Activated CD8-positive, alpha-beta memory T cell treated with anti-CD3 and anti-CD28 coated beads for 36 hours (primary cell): ENCODE data around the gene GRID1. TPM values are rescaled to one million over a fixed set of nuclear protein-coding genes. Genes with fewer than 3 reads are reported as not detected.
"Not testable (repeated sequence)": the region's sequence is repeated elsewhere in the genome, so short reads cannot be mapped to it uniquely, and the experiment has no call there.

ENCODE experiments used
- CTCF ChIA-PET: fragments of 350-600 bp; sonication (Branson Sonifier 250); formaldehyde crosslinking; loops from one replicate; lab custom pipeline; 2021; ENCODE audit warnings: antibody characterized with exemption; lab: Charles Lee
- POLR2A ChIA-PET: fragments of 350-600 bp; sonication (Branson Sonifier 250); formaldehyde crosslinking; loops from one replicate; lab custom pipeline; 2021; ENCODE audit warnings: antibody characterized with exemption; lab: Charles Lee
- total RNA-seq, 2 experiments: library from RNA; stranded (reverse); gene quantifications; one replicate each; pipeline ENCODE4 v1.2.3, GENCODE V29; 2021

Gene GRID1
- total RNA-seq, 2 experiments from 2014 or later = not detected

- CTCF ChIA-PET = no interaction called here
- POLR2A ChIA-PET = no interaction called here
These were observed 288.5 kb downstream of the GRID1 start for GRCh38 chr10:86077871-86078638.

GRCh38 chr10:86077271-86077670, 289.3 kb downstream of the GRID1 start:
- CTCF ChIA-PET = no interaction called here
- POLR2A ChIA-PET = no interaction called here

DNA sequence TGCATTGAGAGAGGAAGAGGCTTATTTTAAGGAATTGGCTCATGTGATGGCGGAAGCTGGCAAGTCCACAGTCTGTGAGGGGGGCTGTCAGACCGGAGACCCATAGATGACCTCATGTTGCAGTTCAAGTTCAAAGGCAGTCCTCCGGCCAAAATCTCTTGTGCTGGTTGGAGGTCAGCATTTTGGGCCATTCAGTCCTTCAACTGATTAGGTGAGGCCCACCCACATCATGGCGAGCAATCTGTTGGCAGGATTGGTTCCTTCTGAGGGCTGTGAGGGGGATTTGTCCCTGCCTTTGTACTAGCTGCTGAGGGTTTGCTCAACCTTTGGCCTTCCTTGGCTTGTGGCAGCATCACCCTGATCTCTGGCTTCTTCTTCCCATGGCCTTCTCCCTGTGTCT, 290.1 kb downstream of the GRID1 start:
- CTCF ChIA-PET, POLR2A ChIA-PET: not testable (repeated sequence)

- CTCF ChIA-PET = no interaction called here
- POLR2A ChIA-PET = no interaction called here
These were observed 291.1 kb downstream of the GRID1 start for GRCh38 chr10:86075512-86075911.

GRCh38 chr10:86074294-86074693, 292.3 kb downstream of the GRID1 start:
- CTCF ChIA-PET = no interaction called here
- POLR2A ChIA-PET = no interaction called here

DNA sequence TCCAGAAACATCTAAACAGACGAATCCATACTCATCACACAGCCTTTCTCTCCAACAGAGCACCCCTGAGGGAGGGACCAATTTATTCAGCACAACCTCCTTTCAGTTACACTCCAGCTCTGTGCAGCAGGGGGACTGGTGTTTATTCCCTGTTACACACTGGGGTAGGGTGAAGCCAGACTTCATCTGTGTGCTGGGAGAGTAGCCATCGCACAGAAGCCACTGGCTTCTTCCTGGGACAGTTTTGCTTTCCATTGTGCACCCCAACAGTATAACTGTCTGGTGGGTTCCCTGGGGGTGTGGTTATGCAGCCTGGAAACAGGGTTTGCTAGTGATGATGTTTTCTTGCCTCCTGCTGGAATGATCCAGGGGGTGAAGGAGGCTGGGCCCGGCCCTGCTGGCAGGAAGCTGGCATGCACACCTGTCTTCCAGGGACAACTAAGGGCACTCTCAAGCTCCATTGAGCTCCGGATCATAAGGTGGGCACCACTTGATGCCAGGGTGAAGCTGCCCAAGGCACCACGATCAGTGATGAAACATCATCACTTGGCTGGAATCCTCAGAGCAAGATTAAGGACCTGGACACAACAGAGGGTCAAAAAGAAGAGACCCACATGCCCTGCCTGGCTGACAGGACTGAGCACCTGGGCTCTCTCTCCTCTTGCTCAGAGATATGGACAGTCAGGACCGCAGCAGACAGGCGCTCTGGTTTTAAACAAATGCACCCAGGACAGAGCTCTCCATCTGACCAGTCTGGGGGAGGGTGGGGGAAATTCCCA, 293.2 kb downstream of the GRID1 start:
- POLR2A ChIA-PET = no interaction called here
- CTCF ChIA-PET = no interaction called here

DNA sequence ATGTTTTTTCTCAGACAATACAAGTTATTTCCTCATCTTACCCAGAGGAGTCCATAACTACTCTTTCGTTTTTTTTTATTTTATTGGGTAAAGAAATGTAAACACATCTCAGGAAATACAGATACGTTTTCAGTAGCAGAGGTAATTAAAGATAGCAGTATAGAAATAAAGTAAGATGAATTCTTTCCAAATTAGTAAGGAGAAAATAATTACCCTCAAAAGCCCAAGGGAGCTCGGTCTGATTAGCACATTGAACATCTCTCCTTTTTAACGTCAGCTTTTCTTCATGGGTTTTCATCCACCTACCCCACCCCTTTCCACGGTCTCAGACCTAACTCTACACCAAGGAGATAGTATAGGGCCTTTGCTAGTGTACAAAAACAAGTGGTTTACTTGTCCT, 294.2 kb downstream of the GRID1 start:
- ChIA-PET POLR2A (no interaction called here), CTCF (no interaction called here)

DNA sequence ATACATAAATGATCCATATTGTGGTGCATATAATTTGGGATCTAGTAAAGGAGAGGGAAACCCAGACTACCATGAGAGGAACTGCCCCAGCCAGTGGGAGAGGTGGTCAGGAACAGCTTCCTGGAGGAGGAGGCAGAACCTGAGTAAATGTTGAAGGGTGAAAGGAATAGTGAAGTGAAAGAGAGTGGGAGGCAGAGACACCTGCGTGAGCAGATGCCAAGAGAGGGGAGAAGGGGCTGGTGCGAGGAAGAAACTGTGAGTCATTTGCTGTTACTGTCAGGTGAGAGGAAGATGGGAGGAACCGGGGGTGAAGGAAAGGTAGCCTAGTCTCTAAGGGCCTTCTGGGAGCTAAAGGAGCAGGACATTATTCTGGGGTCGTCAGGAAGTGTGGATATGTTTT, 294.8 kb downstream of the GRID1 start:
- POLR2A ChIA-PET = no interaction called here

DNA sequence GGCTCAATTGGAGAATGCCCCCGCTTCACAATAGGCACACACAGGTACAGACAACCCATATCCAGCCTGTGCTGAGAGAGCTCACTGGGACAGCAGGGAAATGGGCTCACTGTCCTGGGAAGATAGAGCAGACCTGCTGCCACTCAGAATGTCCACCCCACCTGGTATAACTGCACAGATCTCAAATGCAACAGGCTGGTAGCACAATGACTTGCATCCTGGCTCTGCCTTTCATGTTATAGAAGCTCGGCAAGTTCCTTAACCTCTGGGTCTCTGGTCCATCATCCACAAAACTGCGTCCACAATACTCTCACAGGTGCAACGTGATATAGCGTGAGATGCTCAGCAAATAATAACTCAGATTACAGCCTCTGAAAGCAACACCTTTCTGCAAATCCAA, 295.4 kb downstream of the GRID1 start:
- ChIA-PET POLR2A (no interaction called here), CTCF (no interaction called here)

More for the DNA sequence above, 294.8 kb downstream of the GRID1 start:
- CTCF ChIA-PET = no interaction called here

DNA sequence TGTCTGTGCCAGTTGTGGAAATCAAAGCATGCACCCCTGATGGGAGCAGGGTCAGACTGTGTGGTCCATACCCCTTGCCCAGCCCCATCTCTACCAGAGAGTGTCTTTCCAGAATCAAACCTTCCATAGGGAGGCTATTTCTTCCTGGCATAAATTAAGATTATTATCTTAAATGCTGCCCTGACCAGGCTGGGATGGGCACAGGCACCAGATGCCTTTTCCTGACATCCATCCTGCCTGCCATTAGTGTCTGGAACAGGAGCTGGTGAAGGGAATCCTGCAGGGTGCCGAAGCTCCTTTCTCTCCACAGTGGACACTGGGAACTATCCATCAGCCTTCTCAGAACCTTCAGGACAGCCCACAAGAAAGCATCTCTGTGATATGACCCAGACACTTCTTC, 296.3 kb downstream of the GRID1 start:
- POLR2A ChIA-PET = no interaction called here

GRCh38 chr10:86068231-86069054, 298.2 kb downstream of the GRID1 start:
- ChIA-PET CTCF (no interaction called here), POLR2A (no interaction called here)

More for the DNA sequence above, 296.3 kb downstream of the GRID1 start:
- CTCF ChIA-PET = no interaction called here

- POLR2A ChIA-PET = no interaction called here
- CTCF ChIA-PET = no interaction called here
These were observed 299.1 kb downstream of the GRID1 start for GRCh38 chr10:86067436-86068050.

DNA sequence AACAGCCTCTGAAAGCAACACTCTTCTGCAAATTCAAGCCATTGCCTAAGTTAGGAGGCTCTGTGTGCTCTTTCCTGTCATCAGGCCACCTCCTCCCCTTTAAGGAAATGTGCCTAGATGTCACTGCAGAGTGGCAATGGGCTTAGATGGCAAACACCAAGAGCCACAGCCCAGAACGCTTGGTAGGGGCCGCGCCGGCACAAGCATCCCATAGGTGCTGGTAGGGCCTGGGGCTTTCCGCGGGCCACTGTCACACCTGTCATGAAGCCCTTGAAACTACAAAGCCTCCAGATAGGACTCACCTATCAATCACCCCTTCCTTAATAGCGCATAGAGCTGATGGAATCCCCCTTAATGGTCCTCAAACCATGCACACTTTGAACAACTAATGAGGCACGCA, 299.9 kb downstream of the GRID1 start:
- POLR2A ChIA-PET = no interaction called here
- CTCF ChIA-PET = no interaction called here

- ChIA-PET CTCF (no interaction called here), POLR2A (no interaction called here)
These were observed 300.8 kb downstream of the GRID1 start for GRCh38 chr10:86065711-86066251.

- POLR2A ChIA-PET = no interaction called here
- CTCF ChIA-PET = no interaction called here
These were observed 301.5 kb downstream of the GRID1 start for GRCh38 chr10:86064931-86065662.

GRCh38 chr10:86064219-86064618, 302.4 kb downstream of the GRID1 start:
- ChIA-PET POLR2A (no interaction called here), CTCF (no interaction called here)

GRCh38 chr10:86063341-86063740, 303.3 kb downstream of the GRID1 start:
- ChIA-PET POLR2A (no interaction called here), CTCF (no interaction called here)

DNA sequence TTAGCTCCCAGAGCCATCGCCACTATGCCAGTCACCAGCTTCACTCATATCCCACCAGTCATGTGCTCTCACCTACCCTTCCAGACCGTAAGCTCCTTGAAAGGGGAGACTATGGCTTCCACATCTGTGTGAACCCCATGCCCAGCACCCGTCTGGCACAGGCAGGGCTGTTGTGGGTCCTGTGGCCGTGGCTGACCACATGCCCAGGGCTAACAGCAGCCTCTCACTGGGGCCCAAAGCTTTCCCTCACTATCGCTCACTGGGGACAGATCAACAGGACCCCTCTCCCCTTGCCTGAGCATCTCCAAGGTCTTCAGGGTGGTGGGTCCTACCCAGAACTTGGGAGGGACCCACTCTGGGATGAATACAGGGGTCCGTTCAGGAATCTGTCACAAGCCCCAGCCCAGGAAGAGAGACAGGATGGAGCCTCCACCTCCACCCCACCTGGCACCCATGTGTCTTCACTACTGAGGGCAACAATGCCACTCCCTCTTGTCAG, 303.9 kb downstream of the GRID1 start:
- POLR2A ChIA-PET = no interaction called here
- CTCF ChIA-PET = no interaction called here

DNA sequence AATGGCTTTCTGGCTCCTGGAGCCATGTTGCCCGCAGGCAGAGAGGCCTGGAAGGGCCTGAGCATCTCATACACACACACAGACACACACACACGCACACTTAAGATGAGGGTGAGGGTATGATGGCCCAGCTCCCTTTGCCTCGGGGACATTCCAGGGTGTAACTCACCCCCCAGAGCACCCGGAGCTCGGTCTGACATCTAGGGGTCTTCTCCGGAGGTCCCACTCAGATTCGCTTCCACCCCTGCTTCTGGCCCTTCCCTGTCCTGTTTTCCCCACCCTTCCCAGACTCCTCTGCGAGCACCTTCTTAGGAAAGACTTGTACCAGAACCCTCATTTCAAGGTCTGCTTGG, 304.4 kb downstream of the GRID1 start:
- POLR2A ChIA-PET = no interaction called here

More for the DNA sequence above, 304.4 kb downstream of the GRID1 start:
- CTCF ChIA-PET = no interaction called here
